Neural crest cell (in vitro differentiated cells): ENCODE measurements around the gene TAOK3. TPM values are rescaled to one million over a fixed set of nuclear protein-coding genes. Genes with fewer than 3 reads are reported as not detected.

Experiments used
- DNase-seq: peaks from one replicate; pipeline ENCODE4 v3.0.0; 2021; ENCODE audit warnings: low read depth, mixed read lengths, low spot score
- H3K27ac Mint-ChIP-seq: one replicate; pipeline ENCODE4 v1.8.0; 2021; ENCODE audit warnings: mild to moderate bottlenecking, mixed read lengths; ENCODE audit not compliant: unreplicated experiment
- H3K27me3 Mint-ChIP-seq: 2 replicates; pipeline ENCODE4 v1.8.0; 2021; ENCODE audit warnings: low read depth, mild to moderate bottlenecking, mixed read lengths
- H3K36me3 Mint-ChIP-seq: 2 replicates; pipeline ENCODE4 v1.8.0; 2021; ENCODE audit warnings: low read depth, mild to moderate bottlenecking, mixed read lengths
- H3K4me1 Mint-ChIP-seq: 2 replicates; pipeline ENCODE4 v1.8.0; 2021; ENCODE audit warnings: mixed read lengths
- H3K4me3 Mint-ChIP-seq: one replicate; pipeline ENCODE4 v1.8.0; 2021; ENCODE audit warnings: mild to moderate bottlenecking, mixed read lengths
- H3K9me3 Mint-ChIP-seq: 2 replicates; pipeline ENCODE4 v1.8.0; 2021; ENCODE audit warnings: mixed read lengths
- total RNA-seq: library from RNA; stranded (reverse); gene quantifications from 2 replicates; pipeline ENCODE4 v1.2.1, GENCODE V29; 2021
- TF ChIP-seq, protein P1 (sequence below): fragments of 200-600 bp; sonication (generic); conservative IDR thresholded peaks from 2 replicates; pipeline ENCODE4 v1.5.0; 2021; ENCODE audit warnings: antibody characterized with exemption, mild to moderate bottlenecking

TAOK3 gene
- total RNA-seq, 1 donor from 2014 or later: 15.2 TPM

DNA sequence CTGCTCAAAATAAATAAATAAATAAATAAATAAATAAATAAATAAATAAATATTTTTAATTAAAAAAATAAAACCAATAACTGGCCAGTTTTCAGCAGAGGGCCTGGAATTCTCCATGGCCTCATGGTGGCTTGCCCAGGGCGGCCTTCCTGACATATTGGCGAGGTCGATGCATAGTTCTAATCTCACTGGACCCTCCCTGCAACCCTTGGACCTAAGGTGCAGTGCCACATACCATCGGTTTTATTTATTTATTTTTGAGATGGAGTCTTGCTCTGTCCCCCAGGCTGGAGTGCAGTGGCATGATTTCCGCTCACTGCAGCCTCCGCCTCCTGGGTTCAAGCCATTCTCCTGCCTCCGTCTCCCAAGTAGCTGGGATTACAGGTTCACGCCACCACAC, 265.0 kb downstream of the TAOK3 start:
- Mint-ChIP-seq H3K4me3 (no peak overlapping the region), H3K27me3 (peaks cover 2% of the 10 kb centered on the region), H3K4me1 (peaks cover 10% of the 10 kb centered on the region), H3K36me3 (no peaks in the 10 kb centered on the region), H3K27ac (no peak overlapping the region), H3K9me3 (no peaks in the 10 kb centered on the region)
- DNase-seq: no peak
- TF ChIP-seq, protein P1, sequence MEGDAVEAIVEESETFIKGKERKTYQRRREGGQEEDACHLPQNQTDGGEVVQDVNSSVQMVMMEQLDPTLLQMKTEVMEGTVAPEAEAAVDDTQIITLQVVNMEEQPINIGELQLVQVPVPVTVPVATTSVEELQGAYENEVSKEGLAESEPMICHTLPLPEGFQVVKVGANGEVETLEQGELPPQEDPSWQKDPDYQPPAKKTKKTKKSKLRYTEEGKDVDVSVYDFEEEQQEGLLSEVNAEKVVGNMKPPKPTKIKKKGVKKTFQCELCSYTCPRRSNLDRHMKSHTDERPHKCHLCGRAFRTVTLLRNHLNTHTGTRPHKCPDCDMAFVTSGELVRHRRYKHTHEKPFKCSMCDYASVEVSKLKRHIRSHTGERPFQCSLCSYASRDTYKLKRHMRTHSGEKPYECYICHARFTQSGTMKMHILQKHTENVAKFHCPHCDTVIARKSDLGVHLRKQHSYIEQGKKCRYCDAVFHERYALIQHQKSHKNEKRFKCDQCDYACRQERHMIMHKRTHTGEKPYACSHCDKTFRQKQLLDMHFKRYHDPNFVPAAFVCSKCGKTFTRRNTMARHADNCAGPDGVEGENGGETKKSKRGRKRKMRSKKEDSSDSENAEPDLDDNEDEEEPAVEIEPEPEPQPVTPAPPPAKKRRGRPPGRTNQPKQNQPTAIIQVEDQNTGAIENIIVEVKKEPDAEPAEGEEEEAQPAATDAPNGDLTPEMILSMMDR: no peak

DNA sequence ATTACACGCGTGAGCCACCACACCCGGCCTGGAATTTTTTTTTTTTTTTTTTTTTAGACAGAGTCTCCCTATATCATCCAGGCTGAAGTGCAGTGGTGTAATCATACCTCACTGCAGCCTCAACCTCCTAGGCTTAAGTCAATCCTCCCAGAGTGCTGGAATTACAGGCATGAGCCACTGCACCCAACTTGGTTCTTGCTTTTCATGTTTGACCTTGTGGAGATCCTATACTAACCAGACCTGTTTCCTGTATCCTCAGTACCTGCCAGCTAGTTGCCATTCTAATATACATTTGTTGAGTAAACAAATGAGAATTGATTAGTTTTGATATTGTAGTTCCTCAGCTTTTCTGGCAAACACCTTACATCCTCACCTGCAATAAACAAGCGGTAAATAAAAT, 265.7 kb downstream of the TAOK3 start:
- Mint-ChIP-seq H3K4me1 (peaks cover 13% of the 10 kb centered on the region), H3K27me3 (peaks cover 2% of the 10 kb centered on the region), H3K27ac (no peak overlapping the region), H3K36me3 (no peaks in the 10 kb centered on the region), H3K4me3 (peak overlapping the region; percentile 21), H3K9me3 (no peaks in the 10 kb centered on the region)
- TF ChIP-seq, protein P1: no peak
- no peak for DNase-seq

DNA sequence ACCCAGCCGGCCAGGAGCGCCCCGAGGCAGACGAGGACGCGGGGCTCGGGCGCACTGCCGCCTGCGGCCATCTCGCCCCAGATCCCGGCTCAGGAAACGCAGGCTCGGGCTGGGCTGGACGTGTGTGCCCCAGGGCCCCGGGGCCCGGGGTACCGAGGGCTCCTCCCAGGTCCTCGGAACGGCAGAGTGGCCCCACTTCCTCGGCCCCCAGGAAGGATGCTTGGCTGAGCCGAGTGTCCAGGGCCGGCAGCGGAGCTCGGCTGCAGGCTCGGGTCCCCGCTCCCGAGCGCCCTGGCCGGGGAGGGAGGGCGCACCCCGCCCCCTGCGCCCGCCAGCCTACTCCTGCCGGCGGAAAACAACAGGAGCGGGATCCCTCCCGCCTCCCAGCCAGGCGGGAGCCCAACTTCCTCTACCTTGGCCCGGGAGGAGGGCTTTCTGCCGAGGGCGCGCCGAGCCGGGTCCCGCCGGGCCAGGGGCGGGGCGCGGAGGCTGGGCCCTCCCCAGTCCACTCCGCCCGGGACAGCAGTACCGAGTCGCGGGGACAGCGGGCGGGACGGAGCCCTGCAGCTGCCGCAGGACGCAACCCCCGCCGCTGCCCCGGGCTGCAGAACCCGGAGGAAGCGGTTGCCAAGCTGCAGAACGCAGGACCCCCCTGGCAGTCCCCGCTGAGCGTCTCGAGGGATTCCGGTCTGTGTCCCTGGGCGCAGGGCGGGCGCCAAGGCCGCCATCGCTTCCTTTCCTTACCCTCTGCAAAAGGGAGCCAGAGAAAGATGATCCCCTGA, 268.9 kb downstream of the TAOK3 start, which contains the start of gene VSIG10:
Gene VSIG10 (minus strand): TSS at position 411 of the 782 bp plus-strand sequence. CDS start 340 bp downstream, at position 71.
- peak; percentile 47 for DNase-seq
- Mint-ChIP-seq H3K4me1 (peaks cover 13% of the 10 kb centered on the region), H3K27ac (peak within 1 kb of the TSS; percentile 81), H3K4me3 (peak within 1 kb of the TSS; percentile 96), H3K27me3 (peaks cover 2% of the 10 kb centered on the region), H3K36me3 (no peaks in the 10 kb centered on the region), H3K9me3 (no peaks in the 10 kb centered on the region)
- TF ChIP-seq, protein P1: peak; percentile 19

DNA sequence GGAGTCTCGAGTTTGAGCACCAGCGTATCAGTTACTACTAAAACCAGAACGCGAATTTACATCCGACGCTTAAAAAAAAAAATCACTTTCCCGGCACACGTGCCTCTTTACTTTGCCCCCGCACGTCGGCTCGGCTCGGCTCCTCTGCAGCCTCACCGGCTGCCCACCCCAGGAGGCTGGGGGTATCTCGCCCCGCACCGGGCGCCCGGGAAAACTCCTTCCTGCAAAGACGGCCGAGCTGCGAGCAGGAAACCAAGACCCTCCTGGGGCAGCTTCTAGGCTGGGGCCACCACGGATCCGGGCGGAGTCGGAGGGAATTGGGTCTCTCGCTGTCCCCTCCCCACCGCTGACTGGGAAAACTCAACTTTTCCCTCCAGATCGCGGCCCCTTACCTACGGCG, 269.5 kb downstream of the TAOK3 start:
- DNase-seq: no peak
- Mint-ChIP-seq H3K27ac (no peak overlapping the region), H3K4me3 (peak overlapping the region; percentile 96), H3K4me1 (peaks cover 18% of the 10 kb centered on the region), H3K36me3 (no peaks in the 10 kb centered on the region), H3K27me3 (peaks cover 2% of the 10 kb centered on the region), H3K9me3 (no peaks in the 10 kb centered on the region)
- TF ChIP-seq, protein P1: no peak

DNA sequence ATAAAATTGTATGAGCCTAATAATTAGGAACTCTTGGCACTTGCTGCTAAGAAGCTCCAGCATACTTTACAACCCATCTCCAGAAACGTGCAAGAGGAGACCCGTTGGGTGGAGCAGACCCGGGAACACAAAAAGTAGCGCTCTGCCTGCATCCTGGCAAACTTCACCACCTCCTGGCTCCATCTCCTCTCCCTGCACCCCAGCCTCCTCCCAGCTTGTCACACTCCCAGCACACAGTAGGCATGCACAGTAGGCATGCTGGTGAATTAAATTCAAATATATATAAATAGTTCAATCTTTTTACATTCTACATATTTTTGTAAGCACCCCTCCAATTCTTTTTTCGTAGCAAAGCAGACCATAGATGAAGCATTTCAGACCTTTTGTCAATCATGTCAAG, 270.1 kb downstream of the TAOK3 start:
- Mint-ChIP-seq H3K4me3 (peak overlapping the region; percentile 96), H3K27ac (no peak overlapping the region), H3K27me3 (peaks cover 2% of the 10 kb centered on the region), H3K36me3 (no peaks in the 10 kb centered on the region), H3K4me1 (peaks cover 18% of the 10 kb centered on the region), H3K9me3 (no peaks in the 10 kb centered on the region)
- TF ChIP-seq, protein P1: no peak
- no peak for DNase-seq
